ENCODE data around the gene MYO18A.

MYO18A gene

DNA sequence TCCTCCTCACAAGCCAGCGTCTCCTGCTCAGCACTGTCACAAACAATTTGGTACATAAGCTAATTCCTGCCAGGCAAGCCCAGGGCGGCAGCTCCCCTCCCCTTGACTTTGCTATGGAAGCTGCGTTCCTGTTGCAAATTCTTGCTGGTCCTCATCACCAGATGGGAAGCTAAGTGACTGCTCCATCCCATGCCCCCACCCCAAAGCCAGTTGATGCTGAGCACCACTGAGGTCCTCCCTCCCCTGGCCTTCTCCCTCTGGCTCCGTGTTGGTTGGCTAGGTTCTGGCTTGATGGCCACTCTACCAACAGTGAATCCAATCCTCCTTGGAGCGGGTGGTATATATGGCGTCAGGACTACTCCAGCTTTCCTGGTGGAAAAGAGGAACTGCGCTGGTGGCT is 102.9 kb downstream of the MYO18A start:
- no peak overlapping the region for H3K4me3 ChIP-seq (ENCODE audit: low read length)
- TF ChIP-seq ZNF274 (IDR thresholded peaks at IDR 0.05; ENCODE audit: low read depth, low read length): no peak

DNA sequence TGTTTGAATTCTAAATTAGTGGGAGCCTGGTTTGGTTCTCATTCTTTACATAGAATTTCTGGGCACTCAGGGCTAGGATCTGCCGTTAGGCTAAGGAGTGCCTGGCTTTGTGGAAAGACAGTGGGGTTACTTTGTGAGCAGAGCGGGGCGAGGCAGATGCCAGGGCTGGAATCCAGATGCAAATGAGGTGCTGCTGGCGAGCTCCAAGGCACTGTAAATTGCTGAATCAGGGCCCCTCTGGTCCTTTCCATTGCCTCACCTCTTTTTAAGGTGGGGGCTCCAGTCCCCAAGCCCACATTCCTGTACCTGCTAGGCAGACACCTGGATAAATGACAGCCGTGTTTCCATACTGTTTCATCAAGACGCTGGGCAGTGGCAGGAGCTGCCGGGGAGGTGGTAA is 103.5 kb downstream of the MYO18A start:
- no peak overlapping the region for H3K4me3 ChIP-seq (ENCODE audit: low read length)
- TF ChIP-seq ZNF274 (IDR thresholded peaks at IDR 0.05; ENCODE audit: low read depth, low read length): no peak

DNA sequence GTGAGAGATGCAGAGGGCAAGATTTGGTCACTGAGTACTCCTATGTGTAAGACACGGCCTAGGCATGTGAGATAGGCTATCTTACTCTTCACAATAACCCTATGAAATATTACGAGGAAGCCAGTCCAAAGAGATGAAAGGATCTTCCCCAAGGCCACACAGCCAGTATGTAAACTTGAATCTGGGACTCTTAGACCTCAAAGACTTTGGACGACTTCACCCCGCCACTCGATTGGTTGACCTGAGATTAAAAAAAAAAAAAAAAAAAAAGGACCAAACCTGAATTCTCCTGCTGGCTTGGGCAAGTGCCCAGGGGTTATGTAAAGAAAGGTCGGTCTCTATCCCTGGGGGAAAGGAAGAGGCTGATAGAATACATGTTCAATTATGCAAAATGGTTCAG is 104.1 kb downstream of the MYO18A start:
- TF ChIP-seq ZNF274 (IDR thresholded peaks at IDR 0.05; ENCODE audit: low read depth, low read length): no peak
- no peak overlapping the region for H3K4me3 ChIP-seq (ENCODE audit: low read length)

DNA sequence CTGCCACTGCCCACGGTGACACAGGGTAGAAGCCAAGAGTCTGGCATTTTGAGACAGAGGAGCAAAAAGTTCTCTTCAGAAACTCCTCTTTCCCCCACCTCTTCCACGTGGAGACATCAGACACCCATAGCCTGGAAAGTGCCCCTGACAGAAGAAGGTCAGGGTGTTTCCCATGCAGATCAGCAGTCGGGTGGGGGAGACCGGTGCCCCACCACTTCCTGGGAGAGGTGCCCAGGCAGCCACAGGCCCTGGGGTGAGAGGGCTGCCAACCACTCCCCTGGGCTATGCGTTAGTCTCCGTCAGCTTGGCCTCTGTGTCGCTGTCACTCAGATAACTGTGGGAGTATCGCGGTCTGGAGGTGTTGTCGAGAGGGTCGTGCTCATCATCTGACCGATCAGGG is 105.7 kb downstream of the MYO18A start:
- no peak overlapping the region for H3K4me3 ChIP-seq (ENCODE audit: low read length)
- TF ChIP-seq ZNF274 (IDR thresholded peaks at IDR 0.05; ENCODE audit: low read depth, low read length): no peak

DNA sequence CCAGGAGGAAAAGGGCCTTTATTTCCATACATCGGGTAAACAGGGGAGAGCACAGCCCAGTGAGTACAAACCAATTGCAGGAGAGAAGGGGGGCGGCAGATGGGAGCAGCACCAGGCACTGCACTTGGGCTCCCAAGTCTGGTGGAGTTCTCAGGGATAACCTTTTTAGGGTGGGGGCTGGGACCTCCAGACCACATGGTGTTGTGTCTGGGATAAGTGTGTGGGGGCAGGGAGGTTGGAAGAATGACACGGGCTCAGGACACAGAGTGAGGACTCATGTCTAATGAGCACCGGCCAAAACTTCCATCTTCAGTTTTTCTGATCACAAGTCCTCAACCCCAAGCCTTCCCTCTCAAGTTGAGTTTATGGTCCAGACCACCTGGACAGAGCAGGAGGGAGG is 106.7 kb downstream of the MYO18A start:
- H3K4me3 ChIP-seq (ENCODE audit: low read length): no peak overlapping the region
- no peak for TF ChIP-seq ZNF274 (IDR thresholded peaks at IDR 0.05; ENCODE audit: low read depth, low read length)

DNA sequence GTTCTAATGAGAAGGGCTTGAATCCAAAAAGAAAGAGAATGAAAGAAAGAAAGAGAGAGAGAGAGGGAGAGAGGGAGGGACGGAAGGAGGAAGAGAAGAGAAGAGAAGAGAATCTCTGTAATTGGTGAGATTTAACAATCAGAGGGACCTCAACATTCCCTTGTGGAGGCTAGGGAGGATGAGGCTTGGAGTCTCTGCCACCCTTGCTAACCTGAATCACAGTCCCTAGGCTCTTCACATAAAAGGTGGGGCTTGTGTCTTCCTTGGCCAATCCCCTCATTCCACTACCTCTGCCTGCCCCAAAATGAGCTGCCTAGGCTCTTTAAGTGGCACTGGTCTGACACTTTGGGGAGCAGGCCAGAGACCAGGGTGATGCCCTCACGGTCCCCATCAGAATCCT is 107.2 kb downstream of the MYO18A start:
- no peak for TF ChIP-seq ZNF274 (IDR thresholded peaks at IDR 0.05; ENCODE audit: low read depth, low read length)
- no peak overlapping the region for H3K4me3 ChIP-seq (ENCODE audit: low read length)

DNA sequence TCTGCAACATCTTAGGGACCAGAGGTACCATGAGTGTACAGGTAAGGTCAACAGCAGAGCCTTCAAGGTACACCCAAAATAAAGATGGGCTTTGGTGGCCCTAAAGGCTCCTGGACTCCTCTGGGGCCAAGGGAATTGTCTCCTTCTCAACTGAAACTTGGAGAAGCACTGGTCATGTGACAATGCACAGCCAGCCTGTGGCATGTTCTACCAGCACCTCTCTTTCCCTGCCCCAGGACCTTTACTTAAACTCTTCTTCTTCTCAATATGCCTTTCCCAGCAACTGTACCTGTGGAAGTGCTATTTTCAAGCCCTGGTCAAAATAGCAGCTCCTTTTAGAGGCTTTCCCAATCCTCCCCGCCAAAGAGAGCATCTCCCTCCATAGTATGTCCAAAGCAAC is 108.9 kb downstream of the MYO18A start:
- no peak overlapping the region for H3K4me3 ChIP-seq (ENCODE audit: low read length)
- no peak for TF ChIP-seq ZNF274 (IDR thresholded peaks at IDR 0.05; ENCODE audit: low read depth, low read length)

DNA sequence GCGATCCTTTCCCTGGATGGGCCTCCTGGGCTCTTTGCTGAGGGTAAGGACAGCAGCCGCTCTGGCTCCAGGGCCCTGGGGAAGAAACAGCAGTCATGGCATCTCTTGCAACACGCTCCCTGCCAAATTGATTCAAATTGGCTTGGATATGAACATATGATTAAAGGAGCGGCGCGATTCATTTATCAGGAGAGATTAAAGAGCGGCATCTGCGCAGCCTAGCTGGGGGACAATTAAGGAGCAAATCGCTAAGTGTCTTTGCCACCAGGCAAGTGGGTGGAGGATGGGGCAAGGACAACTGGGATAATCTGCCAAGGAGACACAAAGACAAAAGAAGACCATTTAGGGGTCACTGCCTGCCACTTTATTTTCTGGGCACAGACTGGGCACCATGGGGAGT is 109.4 kb downstream of the MYO18A start:
- H3K4me3 ChIP-seq (ENCODE audit: low read length): no peak overlapping the region
- no peak for TF ChIP-seq ZNF274 (IDR thresholded peaks at IDR 0.05; ENCODE audit: low read depth, low read length)

DNA sequence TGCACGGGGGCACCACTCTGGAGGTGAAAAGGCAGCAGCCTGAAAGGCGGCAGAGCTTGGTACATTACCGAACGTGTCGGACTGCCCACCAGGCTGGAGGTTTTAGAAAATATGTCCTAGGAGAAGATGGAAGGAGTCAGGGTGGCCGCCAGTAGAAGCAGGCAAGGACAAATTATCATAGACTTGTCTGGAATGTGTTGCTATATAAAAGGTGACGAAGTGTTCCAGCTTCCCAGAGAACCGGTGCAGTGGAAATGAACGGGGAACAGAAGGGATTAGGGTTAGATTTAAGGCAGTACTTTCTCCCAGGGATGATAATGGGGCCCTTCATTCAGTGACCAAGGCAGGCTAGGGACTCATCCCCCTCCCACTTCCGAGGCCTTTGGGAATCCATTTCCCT is 109.9 kb downstream of the MYO18A start:
- H3K4me3 ChIP-seq (ENCODE audit: low read length): no peak overlapping the region
- no peak for TF ChIP-seq ZNF274 (IDR thresholded peaks at IDR 0.05; ENCODE audit: low read depth, low read length)

DNA sequence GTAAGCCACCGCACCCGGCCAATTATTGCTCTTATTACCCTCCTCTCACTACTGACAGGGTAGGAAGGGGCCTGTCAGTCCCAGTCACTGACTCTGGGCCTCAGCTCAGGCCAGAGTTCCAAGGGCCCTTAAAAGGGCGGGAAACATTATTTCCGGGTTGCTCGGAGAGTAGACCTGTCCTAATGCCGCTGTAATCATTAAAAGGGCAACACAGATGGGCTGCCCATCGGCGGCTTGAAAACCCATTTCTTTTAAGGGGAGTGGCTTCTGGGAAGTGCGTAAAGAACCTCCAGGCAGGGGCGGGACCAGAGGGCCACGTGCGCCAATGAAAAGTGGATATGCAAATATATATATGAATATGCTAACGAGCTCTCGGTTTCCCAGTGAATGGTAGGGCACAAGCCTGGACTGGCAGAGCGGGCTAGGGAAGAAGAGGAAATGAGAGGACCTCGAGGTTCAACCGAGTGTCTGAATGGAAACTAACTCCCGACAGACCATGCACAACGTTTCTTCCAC is 110.6 kb downstream of the MYO18A start:
- no peak overlapping the region for H3K4me3 ChIP-seq (ENCODE audit: low read length)
- no peak for TF ChIP-seq ZNF274 (IDR thresholded peaks at IDR 0.05; ENCODE audit: low read depth, low read length)

DNA sequence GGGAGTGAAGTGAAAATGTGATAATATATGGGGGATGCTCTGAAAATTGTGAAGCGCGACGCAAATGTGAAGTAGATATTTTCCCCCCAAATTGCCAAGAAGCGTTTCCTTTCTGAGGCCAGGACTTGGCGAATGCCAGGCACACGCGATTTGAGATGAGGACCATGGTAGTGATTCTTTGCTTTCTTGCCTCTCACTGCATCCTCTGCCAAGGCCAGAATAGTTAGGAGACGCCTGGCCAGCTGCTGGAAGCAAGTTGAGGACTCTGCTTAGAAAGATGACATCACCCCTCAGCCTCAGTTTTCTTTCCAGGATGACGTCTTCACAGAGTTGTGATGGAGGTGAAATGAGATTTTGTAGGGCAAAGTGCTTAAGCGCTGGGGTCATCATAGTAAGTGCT is 111.4 kb downstream of the MYO18A start:
- H3K4me3 ChIP-seq (ENCODE audit: low read length): no peak overlapping the region
- no peak for TF ChIP-seq ZNF274 (IDR thresholded peaks at IDR 0.05; ENCODE audit: low read depth, low read length)

DNA sequence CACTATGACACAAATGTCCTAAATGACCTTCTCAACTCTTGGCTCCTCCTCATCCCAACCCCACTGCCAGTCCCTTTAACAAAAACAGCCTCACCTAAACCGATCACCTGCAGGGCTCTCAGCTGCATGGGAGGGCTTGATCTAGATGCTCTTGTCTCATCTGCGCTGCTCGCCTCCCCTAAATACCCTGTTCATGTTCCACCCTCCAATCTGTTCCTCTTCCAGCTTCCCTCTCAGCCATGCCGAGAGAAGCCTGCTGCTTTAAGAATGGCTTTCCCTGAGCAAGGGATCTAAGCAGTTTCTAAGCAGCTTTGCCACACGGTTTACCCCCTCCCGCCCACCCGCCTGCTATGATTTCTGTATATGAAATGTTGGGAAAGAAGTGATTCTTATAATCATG is 113.6 kb downstream of the MYO18A start:
- no peak for TF ChIP-seq ZNF274 (IDR thresholded peaks at IDR 0.05; ENCODE audit: low read depth, low read length)

DNA sequence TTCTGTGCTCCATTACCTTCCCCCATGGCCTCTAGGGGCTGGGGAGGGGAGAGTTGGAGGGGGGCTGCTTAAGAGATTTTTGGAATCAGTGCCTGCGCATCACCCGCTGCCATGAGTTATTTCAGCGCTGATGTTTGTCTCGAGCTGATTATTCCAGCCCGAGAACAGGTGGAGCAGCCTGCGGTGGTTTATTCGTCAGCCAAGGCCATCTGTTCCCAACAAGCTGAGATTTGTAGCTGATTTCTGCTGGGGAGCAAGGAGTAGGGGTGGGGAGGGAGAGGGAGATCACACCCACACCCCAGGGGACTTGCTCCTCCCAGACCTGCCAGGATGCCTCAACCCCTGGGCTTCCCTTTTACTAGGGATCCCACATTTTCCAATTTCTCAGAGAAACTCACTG is 114.2 kb downstream of the MYO18A start:
- TF ChIP-seq ZNF274 (IDR thresholded peaks at IDR 0.05; ENCODE audit: low read depth, low read length): no peak

More for the DNA sequence above, 113.6 kb downstream of the MYO18A start:
- H3K4me3 ChIP-seq (ENCODE audit: low read length): no peak overlapping the region

DNA sequence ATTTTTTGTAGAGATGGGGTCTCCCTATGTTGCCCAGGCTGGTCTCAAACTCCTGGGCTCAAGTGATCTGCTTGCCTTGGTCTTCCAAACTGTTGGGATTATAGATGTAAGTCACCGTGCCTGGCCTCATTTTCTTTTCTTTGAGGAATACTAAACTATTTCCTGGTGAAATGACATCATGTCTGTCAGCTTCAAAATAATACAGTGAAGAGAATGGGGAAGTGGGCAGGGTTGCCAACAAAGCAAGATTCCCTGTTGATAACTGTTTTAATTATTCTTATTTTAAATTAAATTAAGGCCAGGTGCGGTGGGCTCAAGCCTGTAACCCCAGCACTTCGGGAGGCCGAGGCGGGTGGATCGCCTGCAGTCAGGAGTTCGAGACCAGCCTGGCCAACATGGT is 116.2 kb downstream of the MYO18A start:
- no peak for TF ChIP-seq ZNF274 (IDR thresholded peaks at IDR 0.05; ENCODE audit: low read depth, low read length)
- H3K4me3 ChIP-seq (ENCODE audit: low read length): no peak overlapping the region

More for the DNA sequence above, 114.2 kb downstream of the MYO18A start:
- no peak overlapping the region for H3K4me3 ChIP-seq (ENCODE audit: low read length)

DNA sequence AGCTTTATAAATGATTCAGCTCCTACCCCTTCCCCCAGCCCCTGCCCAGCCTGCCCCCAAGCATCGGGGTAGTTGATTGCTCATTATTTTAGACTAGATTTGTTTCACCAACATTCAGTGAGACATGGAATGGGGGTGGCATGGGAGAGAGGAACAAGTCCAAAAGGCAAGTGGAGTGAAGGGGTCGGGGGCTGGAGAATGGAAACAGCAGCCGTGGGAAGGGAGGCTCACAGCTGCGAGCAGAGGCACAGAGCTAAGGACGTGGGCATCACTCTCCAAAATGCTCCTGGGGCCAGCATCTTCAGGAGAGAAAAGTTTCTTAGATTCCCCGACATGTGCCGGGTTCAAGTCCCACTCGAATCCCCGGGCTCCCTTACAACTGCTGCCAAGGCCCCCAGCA is 118.0 kb downstream of the MYO18A start:
- TF ChIP-seq ZNF274 (IDR thresholded peaks at IDR 0.05; ENCODE audit: low read depth, low read length): no peak

DNA sequence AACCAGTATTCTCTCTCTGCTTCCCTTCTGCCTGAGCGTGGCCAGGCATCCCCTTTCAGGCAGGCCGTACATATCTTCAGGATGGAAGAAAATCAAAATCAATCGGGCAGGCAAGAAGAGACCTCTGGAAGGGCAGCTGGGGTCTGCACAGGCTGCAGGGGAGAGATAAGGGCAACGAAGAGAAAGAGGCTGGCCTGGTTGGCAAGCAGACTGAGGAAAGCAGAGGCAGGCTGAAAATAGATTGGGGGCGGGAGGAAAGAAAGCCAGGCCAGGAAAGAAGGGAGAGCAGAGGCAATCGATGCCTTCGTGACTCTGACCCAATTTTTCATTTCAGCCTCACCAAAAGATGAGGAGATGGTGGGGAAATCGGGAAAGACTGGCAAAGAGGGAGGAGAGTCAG is 119.2 kb downstream of the MYO18A start:
- TF ChIP-seq ZNF274 (IDR thresholded peaks at IDR 0.05; ENCODE audit: low read depth, low read length): no peak
- no peak overlapping the region for H3K4me3 ChIP-seq (ENCODE audit: low read length)

More for the DNA sequence above, 118.0 kb downstream of the MYO18A start:
- no peak overlapping the region for H3K4me3 ChIP-seq (ENCODE audit: low read length)

Data from GM08714 (cell line).